Gastroesophageal sphincter (tissue), 3 donors: Measurements from ENCODE around the gene LMOD1.

ENCODE experiments used
- EP300 ChIP-seq: sonication (generic); formaldehyde crosslinking; IDR thresholded peaks from one replicate; pipeline ENCODE4 v1.6.1; 2017; ENCODE audit warnings: antibody characterized with exemption, mild to moderate bottlenecking
- POLR2A ChIP-seq, 2 donors: fragments of 450-650 bp; IDR thresholded peaks; one replicate each; pipeline ENCODE4 v1.6.1; 2017; ENCODE audit warnings: antibody characterized with exemption in 2 of 2, mild to moderate bottlenecking in 2 of 2, moderate library complexity in 1 of 2
- TF ChIP-seq, protein P1 (sequence below), 4 experiments: fragments of 200-600 bp in 2 of 4; fragments of 450-650 bp in 2 of 4; sonication (generic) in 1 of 4; IDR thresholded peaks; one replicate each; pipeline ENCODE4 v1.5.1; 2017 to 2019; ENCODE audit warnings: antibody characterized with exemption in 4 of 4, mild to moderate bottlenecking in 2 of 4, moderate library complexity in 2 of 4

DNA sequence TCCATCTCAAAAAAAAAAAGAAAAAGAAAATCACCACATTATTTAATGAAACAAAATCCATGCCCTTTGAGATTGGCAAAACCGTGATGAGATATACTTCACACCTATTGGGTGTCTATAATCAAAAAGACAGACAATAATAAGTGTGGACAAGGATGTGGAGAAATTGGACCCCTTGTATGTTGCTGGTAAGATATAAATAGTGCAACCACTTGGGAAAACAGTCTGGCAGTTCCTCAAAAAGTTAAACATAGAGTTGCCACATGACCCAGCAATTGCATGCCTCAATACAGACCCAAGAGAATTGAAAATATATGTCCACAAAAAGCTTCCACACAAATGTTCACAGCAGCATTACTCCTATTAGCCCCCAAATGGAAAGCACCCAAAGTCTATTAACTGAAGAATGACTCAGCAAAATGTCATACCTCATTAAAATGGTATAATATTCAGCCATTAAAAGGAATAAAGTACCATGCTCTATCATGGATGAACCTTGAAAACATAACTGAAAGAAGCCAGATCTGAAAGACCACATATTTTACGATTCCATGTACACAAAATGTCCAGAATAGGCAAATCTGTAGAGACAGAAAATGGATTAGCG is 24.3 kb downstream of the LMOD1 start:
- no peak for TF ChIP-seq POLR2A (IDR thresholded peaks at IDR 0.05)
- no peak for TF ChIP-seq EP300
- TF ChIP-seq, protein P1, sequence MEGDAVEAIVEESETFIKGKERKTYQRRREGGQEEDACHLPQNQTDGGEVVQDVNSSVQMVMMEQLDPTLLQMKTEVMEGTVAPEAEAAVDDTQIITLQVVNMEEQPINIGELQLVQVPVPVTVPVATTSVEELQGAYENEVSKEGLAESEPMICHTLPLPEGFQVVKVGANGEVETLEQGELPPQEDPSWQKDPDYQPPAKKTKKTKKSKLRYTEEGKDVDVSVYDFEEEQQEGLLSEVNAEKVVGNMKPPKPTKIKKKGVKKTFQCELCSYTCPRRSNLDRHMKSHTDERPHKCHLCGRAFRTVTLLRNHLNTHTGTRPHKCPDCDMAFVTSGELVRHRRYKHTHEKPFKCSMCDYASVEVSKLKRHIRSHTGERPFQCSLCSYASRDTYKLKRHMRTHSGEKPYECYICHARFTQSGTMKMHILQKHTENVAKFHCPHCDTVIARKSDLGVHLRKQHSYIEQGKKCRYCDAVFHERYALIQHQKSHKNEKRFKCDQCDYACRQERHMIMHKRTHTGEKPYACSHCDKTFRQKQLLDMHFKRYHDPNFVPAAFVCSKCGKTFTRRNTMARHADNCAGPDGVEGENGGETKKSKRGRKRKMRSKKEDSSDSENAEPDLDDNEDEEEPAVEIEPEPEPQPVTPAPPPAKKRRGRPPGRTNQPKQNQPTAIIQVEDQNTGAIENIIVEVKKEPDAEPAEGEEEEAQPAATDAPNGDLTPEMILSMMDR (IDR thresholded peaks at IDR 0.05) = no peak
